Caco-2 (cell line): ENCODE results near the gene POU2AF1. TPM values are rescaled to one million over a fixed set of nuclear protein-coding genes. Genes with fewer than 3 reads are reported as not detected.

Source experiments
- BruUV-seq: library from RNA; stranded (reverse); fragments of 400-500 nt; replicated peaks from 2 replicates; lab custom pipeline; 2021; lab: Mats Ljungman, UMichigan
- CTCF ChIA-PET: fragments of 300-600 bp; sonication (Branson Sonifier 250); formaldehyde crosslinking; loops from one replicate; lab custom pipeline; 2022; ENCODE audit warnings: antibody characterized with exemption; lab: Charles Lee
- POLR2A ChIA-PET: fragments of 300-600 bp; sonication (Branson Sonifier 250); formaldehyde crosslinking; loops from one replicate; lab custom pipeline; 2022; ENCODE audit warnings: antibody characterized with exemption; lab: Charles Lee
- DNase-seq, 2 experiments: peaks; one replicate each; pipeline versions ENCODE4 v3.0.0 to v3.0.0-alpha.2; 2020 to 2022
- H3K27me3 ChIP-seq: replicated peaks from 2 replicates; pipeline ENCODE4 v1.6.0; 2011; ENCODE audit warnings: low read length; ENCODE audit not compliant: control insufficient read depth, insufficient read depth
- H3K36me3 ChIP-seq: 2 replicates; pipeline ENCODE4 v1.5.1; 2011; ENCODE audit warnings: low read length; ENCODE audit not compliant: control insufficient read depth, insufficient read depth
- H3K4me1 ChIP-seq: fragments of 250-450 bp; sonication (Bioruptor Pico); 2 replicates; pipeline ENCODE4 v1.5.1; 2020; ENCODE audit warnings: mild to moderate bottlenecking
- H3K4me3 ChIP-seq: 2 replicates; pipeline ENCODE4 v1.5.1; 2011; ENCODE audit warnings: low read depth, mild to moderate bottlenecking, control low read depth, low read length
- H3K9me3 ChIP-seq: fragments of 250-450 bp; sonication (Bioruptor Pico); 2 replicates; pipeline ENCODE4 v1.5.1; 2020; ENCODE audit warnings: mild to moderate bottlenecking, moderate library complexity
- H3K27ac Mint-ChIP-seq: one replicate; pipeline ENCODE4 v1.8.0; 2022; ENCODE audit warnings: mixed read lengths; ENCODE audit not compliant: unreplicated experiment
- H3K27me3 Mint-ChIP-seq: one replicate; pipeline ENCODE4 v1.8.0; 2022; ENCODE audit warnings: mixed read lengths; ENCODE audit not compliant: insufficient read depth, unreplicated experiment
- H3K36me3 Mint-ChIP-seq: one replicate; pipeline ENCODE4 v1.8.0; 2022; ENCODE audit warnings: mild to moderate bottlenecking, mixed read lengths; ENCODE audit not compliant: insufficient read depth, unreplicated experiment
- H3K4me1 Mint-ChIP-seq: one replicate; pipeline ENCODE4 v1.8.0; 2022; ENCODE audit warnings: low read depth, mixed read lengths; ENCODE audit not compliant: unreplicated experiment
- H3K4me3 Mint-ChIP-seq: one replicate; pipeline ENCODE4 v1.8.0; 2022; ENCODE audit warnings: mild to moderate bottlenecking, moderate library complexity, mixed read lengths; ENCODE audit not compliant: unreplicated experiment
- H3K9me3 Mint-ChIP-seq: one replicate; pipeline ENCODE4 v1.8.0; 2022; ENCODE audit warnings: mixed read lengths; ENCODE audit not compliant: unreplicated experiment
- CTCF ChIP-seq, 2 experiments: fragments of 200-600 bp in 1 of 2; IDR thresholded peaks; 1 replicate in 1 of 2; 2 replicates in 1 of 2; pipeline versions ENCODE4 v1.5.1 to v1.8.0; 2011 to 2022; ENCODE audit warnings: antibody characterized with exemption in 1 of 2, control low read depth in 1 of 2, inconsistent platforms in 1 of 2, low read depth in 1 of 2, low read length in 1 of 2, mild to moderate bottlenecking in 1 of 2, moderate library complexity in 1 of 2; ENCODE audit not compliant: insufficient read depth in 1 of 2, severe bottlenecking in 1 of 2, unreplicated experiment in 1 of 2
- intact Hi-C: fragments of 100-400 bp; cut with micrococcal nuclease; formaldehyde crosslinking; loops from one replicate; pipeline ENCODE4 v1.10.0; 2022; ENCODE audit not compliant: unreplicated experiment
- total RNA-seq: library from RNA; stranded (reverse); gene quantifications from 2 replicates; pipeline ENCODE4 v1.2.3, GENCODE V29; 2022

POU2AF1 gene
- total RNA-seq, 1 experiment from 2014 or later: 2.7 TPM

- no peaks in the 10 kb centered on the region for H3K27me3 ChIP-seq
- ChIA-PET CTCF (interaction anchor here (1.3 kb wide), 1 partner anchor 121 kb away, joined by 3 read pairs; no protein-coding TSS in a partner anchor), POLR2A (no interaction called here)
- intact Hi-C loops: no loop called here
- H3K27me3 Mint-ChIP-seq: no peaks in the 10 kb centered on the region
- H3K27ac Mint-ChIP-seq: peak overlapping the region; percentile 17
- H3K4me1 ChIP-seq: peaks cover 57% of the 10 kb centered on the region
- no peak for DNase-seq
- no peaks in the 10 kb centered on the region for H3K9me3 Mint-ChIP-seq
- H3K9me3 ChIP-seq: no peaks in the 10 kb centered on the region
- H3K36me3 Mint-ChIP-seq: no peaks in the 10 kb centered on the region
- peaks cover 42% of the 10 kb centered on the region for H3K4me1 Mint-ChIP-seq
- H3K4me3 Mint-ChIP-seq: no peak overlapping the region
- no peak for TF ChIP-seq CTCF (IDR thresholded peaks at IDR 0.05; ENCODE audit: insufficient read depth in 1 of 2, low read depth in 1 of 2, low read length in 1 of 2, severe bottlenecking in 1 of 2, unreplicated experiment in 1 of 2)
- BruUV-seq: no TSS peak
- H3K36me3 ChIP-seq: no peaks in the 10 kb centered on the region
- H3K4me3 ChIP-seq: no peak overlapping the region
Observed at GRCh38 chr11:111307472-111308108, 71.5 kb downstream of the POU2AF1 start.

GRCh38 chr11:111306321-111306720, 72.8 kb downstream of the POU2AF1 start:
- no peaks in the 10 kb centered on the region for H3K27me3 Mint-ChIP-seq
- TF ChIP-seq CTCF (IDR thresholded peaks at IDR 0.05; ENCODE audit: insufficient read depth in 1 of 2, low read depth in 1 of 2, low read length in 1 of 2, severe bottlenecking in 1 of 2, unreplicated experiment in 1 of 2): no peak
- POLR2A ChIA-PET: no interaction called here
- intact Hi-C loops: no loop called here
- no peak overlapping the region for H3K27ac Mint-ChIP-seq
- no peaks in the 10 kb centered on the region for H3K36me3 Mint-ChIP-seq
- no peak overlapping the region for H3K4me3 Mint-ChIP-seq
- H3K36me3 ChIP-seq: no peaks in the 10 kb centered on the region
- CTCF ChIA-PET: no interaction called here
- no peaks in the 10 kb centered on the region for H3K27me3 ChIP-seq
- no peaks in the 10 kb centered on the region for H3K9me3 ChIP-seq
- H3K4me3 ChIP-seq: no peak overlapping the region
- peaks cover 67% of the 10 kb centered on the region for H3K4me1 ChIP-seq
- BruUV-seq: no TSS peak
- no peaks in the 10 kb centered on the region for H3K9me3 Mint-ChIP-seq
- peaks cover 47% of the 10 kb centered on the region for H3K4me1 Mint-ChIP-seq
- no peak for DNase-seq

GRCh38 chr11:111305876-111306275, 73.2 kb downstream of the POU2AF1 start:
- H3K4me1 Mint-ChIP-seq: peaks cover 48% of the 10 kb centered on the region
- POLR2A ChIA-PET: no interaction called here
- H3K9me3 Mint-ChIP-seq: no peaks in the 10 kb centered on the region
- BruUV-seq: no TSS peak
- no peak for TF ChIP-seq CTCF (IDR thresholded peaks at IDR 0.05; ENCODE audit: insufficient read depth in 1 of 2, low read depth in 1 of 2, low read length in 1 of 2, severe bottlenecking in 1 of 2, unreplicated experiment in 1 of 2)
- no peaks in the 10 kb centered on the region for H3K27me3 Mint-ChIP-seq
- no peaks in the 10 kb centered on the region for H3K36me3 Mint-ChIP-seq
- intact Hi-C loops: no loop called here
- no peak overlapping the region for H3K4me3 ChIP-seq
- no peaks in the 10 kb centered on the region for H3K36me3 ChIP-seq
- H3K27me3 ChIP-seq: no peaks in the 10 kb centered on the region
- H3K4me1 ChIP-seq: peaks cover 67% of the 10 kb centered on the region
- no peaks in the 10 kb centered on the region for H3K9me3 ChIP-seq
- CTCF ChIA-PET: no interaction called here
- DNase-seq: no peak
- H3K4me3 Mint-ChIP-seq: no peak overlapping the region
- no peak overlapping the region for H3K27ac Mint-ChIP-seq
